Measurements from ENCODE around the gene FOXD2.
"Not testable (repeated sequence)": the region's sequence is repeated elsewhere in the genome, so short reads cannot be mapped to it uniquely, and the experiment has no call there.

Gene FOXD2

DNA sequence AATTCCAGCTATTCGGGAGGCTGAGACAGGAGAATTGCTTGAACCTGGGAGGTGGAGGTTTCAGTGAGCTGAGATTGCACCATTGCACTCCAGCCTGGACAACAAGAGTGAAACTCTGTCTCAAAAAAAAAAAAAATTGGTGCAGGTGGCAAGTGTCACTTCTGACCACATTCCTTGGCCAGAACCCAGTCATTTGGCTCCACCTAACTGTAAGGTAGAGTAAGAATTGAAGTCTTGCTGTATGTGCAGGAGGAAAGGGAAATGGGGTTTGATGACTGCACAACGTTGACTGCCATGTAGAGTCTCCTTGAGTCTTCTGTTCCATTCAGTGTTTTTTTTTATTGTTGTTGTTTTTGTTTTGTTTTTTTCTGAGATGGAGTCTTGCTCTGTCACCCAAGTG is 16.1 kb downstream of the FOXD2 start:
- H3K4me1 ChIP-seq (ENCODE audit: control insufficient read depth, insufficient read depth, low read length), result peaks cover 22% of the 10 kb centered on the region
- H3K9me3 ChIP-seq (ENCODE audit: control insufficient read depth, insufficient read depth, low read depth, low read length); H3K27ac ChIP-seq (ENCODE audit: low read depth, low read length): not testable (repeated sequence)

DNA sequence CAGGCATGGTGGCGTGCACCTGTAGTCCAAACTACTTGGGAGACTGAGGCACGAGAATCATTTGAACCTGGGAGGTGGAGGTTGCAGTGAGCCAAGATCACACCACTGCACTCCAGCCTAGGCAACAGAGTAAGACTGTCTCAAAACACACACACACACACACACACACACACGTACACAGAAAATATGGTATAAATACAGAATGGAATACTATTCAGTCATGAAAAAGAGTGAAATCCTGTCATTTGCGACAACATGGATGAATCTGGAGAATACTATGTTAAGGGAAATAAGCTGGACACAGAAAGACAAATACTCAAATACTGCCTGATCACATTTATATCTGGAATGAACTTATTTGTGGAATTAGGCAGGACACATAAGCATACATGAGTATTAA is 18.4 kb downstream of the FOXD2 start:
- Histone ChIP-seq H3K27me3 (ENCODE audit: control insufficient read depth, insufficient read depth, low read length) (peaks cover 70% of the 10 kb centered on the region), H3K9ac (ENCODE audit: low read length) (no peak overlapping the region), H3K4me3 (ENCODE audit: low read depth, low read length) (no peak overlapping the region), H3K27ac (ENCODE audit: low read depth, low read length) (no peak overlapping the region), H3K36me3 (ENCODE audit: control insufficient read depth, insufficient read depth, low read length) (no peaks in the 10 kb centered on the region), H3K4me1 (ENCODE audit: control insufficient read depth, insufficient read depth, low read length) (peaks cover 34% of the 10 kb centered on the region), H3K9me3 (ENCODE audit: control insufficient read depth, insufficient read depth, low read depth, low read length) (no peaks in the 10 kb centered on the region)

More for the DNA sequence above, 16.1 kb downstream of the FOXD2 start:
- H3K4me3 ChIP-seq (ENCODE audit: low read depth, low read length); H3K36me3 ChIP-seq (ENCODE audit: control insufficient read depth, insufficient read depth, low read length); H3K9ac ChIP-seq (ENCODE audit: low read length): not testable (repeated sequence)
- H3K27me3 ChIP-seq (ENCODE audit: control insufficient read depth, insufficient read depth, low read length), result peaks cover 71% of the 10 kb centered on the region

DNA sequence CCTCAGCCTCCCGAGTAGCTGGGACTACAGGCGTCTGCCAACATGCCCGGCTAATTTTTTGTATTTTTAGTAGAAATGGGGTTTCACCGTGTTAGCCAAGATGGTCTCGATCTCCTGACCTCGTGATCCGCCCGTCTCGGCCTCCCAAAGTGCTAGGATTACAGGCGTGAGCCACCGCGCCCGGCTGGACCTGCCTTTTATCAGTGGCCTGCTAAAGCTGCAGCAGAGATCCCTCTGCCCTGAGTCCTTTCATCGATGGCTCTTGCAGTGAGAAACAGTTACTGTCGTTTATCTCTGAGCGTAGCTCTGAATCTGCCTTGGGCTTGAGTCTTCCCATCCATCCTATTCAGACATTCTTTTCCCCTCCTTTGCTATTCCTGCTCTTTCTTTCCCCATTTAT is 19.7 kb downstream of the FOXD2 start:
- Histone ChIP-seq H3K27me3 (ENCODE audit: control insufficient read depth, insufficient read depth, low read length) (peaks cover 70% of the 10 kb centered on the region), H3K4me1 (ENCODE audit: control insufficient read depth, insufficient read depth, low read length) (peaks cover 30% of the 10 kb centered on the region)
- H3K36me3 ChIP-seq (ENCODE audit: control insufficient read depth, insufficient read depth, low read length); H3K4me3 ChIP-seq (ENCODE audit: low read depth, low read length); H3K9ac ChIP-seq (ENCODE audit: low read length); H3K27ac ChIP-seq (ENCODE audit: low read depth, low read length); H3K9me3 ChIP-seq (ENCODE audit: control insufficient read depth, insufficient read depth, low read depth, low read length): not testable (repeated sequence)

DNA sequence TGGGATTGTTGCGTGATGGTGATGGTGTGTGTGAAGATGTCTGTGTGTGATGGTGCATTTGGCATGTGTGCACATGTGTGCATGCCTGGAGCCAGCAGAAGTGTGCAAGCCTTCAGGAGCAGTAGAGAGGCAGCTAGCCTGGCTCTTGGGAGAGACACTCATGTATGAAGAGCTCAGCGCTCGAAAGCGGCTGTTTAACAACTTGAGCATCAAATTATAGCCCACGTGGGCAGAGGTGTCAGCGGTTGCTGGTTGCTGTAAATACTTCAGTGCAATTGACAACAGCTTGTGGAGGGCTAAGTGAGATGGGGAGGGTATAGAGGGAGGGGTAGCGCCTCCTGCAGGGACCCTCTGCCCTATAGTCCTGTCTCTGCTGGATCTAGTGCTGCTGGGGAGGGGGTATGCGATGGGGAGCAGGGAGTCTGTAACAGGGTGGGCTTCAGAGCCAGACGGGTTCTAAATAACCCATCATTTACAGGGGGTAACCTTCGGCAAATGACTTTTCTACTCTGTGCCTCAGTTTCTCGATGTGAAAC is 21.5 kb downstream of the FOXD2 start:
- H3K36me3 ChIP-seq (ENCODE audit: control insufficient read depth, insufficient read depth, low read length), result no peaks in the 10 kb centered on the region
- H3K27me3 ChIP-seq (ENCODE audit: control insufficient read depth, insufficient read depth, low read length), result peaks cover 68% of the 10 kb centered on the region
- H3K4me1 ChIP-seq (ENCODE audit: control insufficient read depth, insufficient read depth, low read length), result peaks cover 25% of the 10 kb centered on the region
- H3K9ac ChIP-seq (ENCODE audit: low read length), result no peak overlapping the region
- H3K9me3 ChIP-seq (ENCODE audit: control insufficient read depth, insufficient read depth, low read depth, low read length), result no peaks in the 10 kb centered on the region
- no peak overlapping the region for H3K27ac ChIP-seq (ENCODE audit: low read depth, low read length)
- no peak overlapping the region for H3K4me3 ChIP-seq (ENCODE audit: low read depth, low read length)

DNA sequence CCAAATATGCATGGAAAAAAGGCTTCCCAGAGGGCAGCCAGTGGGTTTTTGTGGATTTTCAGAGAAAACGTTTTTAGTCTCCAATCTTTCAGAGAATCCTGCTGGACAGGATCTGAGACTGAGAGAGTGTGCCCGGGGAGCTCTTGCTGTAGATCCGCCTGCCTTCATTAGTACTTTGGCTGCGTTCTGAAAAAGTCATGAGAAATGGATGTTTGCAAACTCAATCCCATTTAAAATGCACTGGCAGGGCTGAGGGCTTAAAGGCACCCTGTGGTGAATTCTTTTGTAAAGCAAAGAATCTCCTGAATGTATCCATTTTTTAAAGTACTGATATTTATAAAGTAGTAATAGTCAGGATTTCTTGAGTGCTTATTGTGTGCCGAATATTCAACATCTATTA is 22.2 kb downstream of the FOXD2 start:
- H3K9ac ChIP-seq (ENCODE audit: low read length), result no peak overlapping the region
- H3K27me3 ChIP-seq (ENCODE audit: control insufficient read depth, insufficient read depth, low read length), result peaks cover 65% of the 10 kb centered on the region
- H3K4me3 ChIP-seq (ENCODE audit: low read depth, low read length), result no peak overlapping the region

DNA sequence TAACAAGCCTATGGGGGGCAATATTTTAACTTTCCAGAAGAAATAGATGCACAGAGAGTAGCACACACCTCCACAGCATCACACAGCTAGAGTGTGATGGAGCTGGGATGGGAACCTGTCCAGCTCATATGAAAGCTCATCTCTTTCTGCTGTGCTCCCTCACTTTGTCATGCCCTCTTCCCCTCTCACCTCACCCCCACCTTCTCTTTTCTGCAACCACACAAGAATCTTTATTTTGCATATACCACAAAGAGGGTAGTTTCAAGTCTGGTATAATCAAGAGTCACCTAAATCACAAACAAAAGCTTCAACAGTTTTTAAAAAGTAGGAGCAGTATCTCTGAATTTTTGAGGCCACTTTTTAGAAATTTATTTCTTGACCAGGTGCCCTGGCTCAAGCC is 22.6 kb downstream of the FOXD2 start:
- no peak overlapping the region for H3K9ac ChIP-seq (ENCODE audit: low read length)

More for the DNA sequence above, 22.2 kb downstream of the FOXD2 start:
- no peaks in the 10 kb centered on the region for H3K9me3 ChIP-seq (ENCODE audit: control insufficient read depth, insufficient read depth, low read depth, low read length)
- H3K27ac ChIP-seq (ENCODE audit: low read depth, low read length), result no peak overlapping the region
- H3K4me1 ChIP-seq (ENCODE audit: control insufficient read depth, insufficient read depth, low read length), result peaks cover 25% of the 10 kb centered on the region
- H3K36me3 ChIP-seq (ENCODE audit: control insufficient read depth, insufficient read depth, low read length), result no peaks in the 10 kb centered on the region

DNA sequence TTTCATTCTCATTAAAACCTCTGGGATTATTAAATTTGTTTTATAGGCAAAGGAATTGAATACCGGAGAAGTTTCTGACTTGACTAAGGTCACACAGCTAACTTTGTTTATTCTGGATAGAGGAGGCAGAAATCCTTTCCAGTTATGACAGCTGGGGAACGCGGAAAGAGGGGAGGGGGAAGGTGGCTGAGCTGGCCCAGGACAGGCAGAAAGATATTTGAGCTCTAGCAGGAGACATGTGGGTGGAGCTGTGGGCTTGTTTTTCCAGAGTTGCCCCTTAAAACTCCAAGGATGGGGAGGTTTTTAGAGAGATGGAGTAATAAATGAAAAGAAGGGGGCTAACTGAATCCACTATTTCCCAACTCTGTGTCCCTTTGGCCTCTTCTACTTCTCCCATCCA is 27.8 kb downstream of the FOXD2 start:
- Histone ChIP-seq H3K27me3 (ENCODE audit: control insufficient read depth, insufficient read depth, low read length) (peaks cover 53% of the 10 kb centered on the region), H3K9me3 (ENCODE audit: control insufficient read depth, insufficient read depth, low read depth, low read length) (no peaks in the 10 kb centered on the region), H3K9ac (ENCODE audit: low read length) (no peak overlapping the region), H3K27ac (ENCODE audit: low read depth, low read length) (no peak overlapping the region), H3K4me3 (ENCODE audit: low read depth, low read length) (no peak overlapping the region), H3K4me1 (ENCODE audit: control insufficient read depth, insufficient read depth, low read length) (peaks cover 6% of the 10 kb centered on the region; the same call in 1 of the 2 replicates), H3K36me3 (ENCODE audit: control insufficient read depth, insufficient read depth, low read length) (no peaks in the 10 kb centered on the region)

More for the DNA sequence above, 22.6 kb downstream of the FOXD2 start:
- H3K27ac ChIP-seq (ENCODE audit: low read depth, low read length), result no peak overlapping the region
- no peak overlapping the region for H3K4me3 ChIP-seq (ENCODE audit: low read depth, low read length)
- no peaks in the 10 kb centered on the region for H3K9me3 ChIP-seq (ENCODE audit: control insufficient read depth, insufficient read depth, low read depth, low read length)
- no peaks in the 10 kb centered on the region for H3K36me3 ChIP-seq (ENCODE audit: control insufficient read depth, insufficient read depth, low read length)
- peaks cover 63% of the 10 kb centered on the region for H3K27me3 ChIP-seq (ENCODE audit: control insufficient read depth, insufficient read depth, low read length)
- H3K4me1 ChIP-seq (ENCODE audit: control insufficient read depth, insufficient read depth, low read length), result peaks cover 25% of the 10 kb centered on the region

DNA sequence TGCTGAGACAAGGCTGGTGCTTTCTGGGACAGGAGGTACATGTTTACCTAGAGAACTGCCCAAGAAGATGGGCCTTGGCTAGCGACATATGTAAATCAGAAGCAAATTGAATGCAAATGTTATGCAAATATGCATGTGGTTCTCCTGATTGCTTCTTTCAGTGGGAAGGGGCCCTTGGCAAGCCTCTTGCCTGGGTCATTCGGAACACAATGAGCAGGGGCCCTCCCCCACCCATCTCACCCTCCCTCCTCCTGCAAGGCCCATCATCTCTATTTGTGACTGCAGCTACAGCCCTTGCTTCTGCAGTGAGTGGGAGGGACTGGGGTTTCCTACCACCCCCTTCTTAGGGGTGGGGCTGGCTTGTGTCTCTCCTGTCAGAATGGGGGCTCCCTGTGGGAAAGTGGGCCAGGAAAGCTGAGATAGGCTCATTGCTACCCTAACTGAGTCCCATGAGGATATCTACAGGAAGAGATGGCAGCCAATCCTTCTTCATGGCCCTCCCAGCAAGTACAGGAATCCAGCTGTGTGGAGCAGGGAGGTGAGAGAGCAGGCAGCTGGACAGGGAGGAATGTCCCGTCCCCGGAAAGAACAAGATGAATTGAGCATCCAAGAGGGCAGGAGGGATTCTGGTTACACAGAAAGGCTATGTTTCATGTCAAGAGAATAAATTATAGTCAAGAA is 31.0 kb downstream of the FOXD2 start:
- Histone ChIP-seq H3K9me3 (ENCODE audit: control insufficient read depth, insufficient read depth, low read depth, low read length) (no peaks in the 10 kb centered on the region), H3K27ac (ENCODE audit: low read depth, low read length) (no peak overlapping the region), H3K27me3 (ENCODE audit: control insufficient read depth, insufficient read depth, low read length) (peaks cover 44% of the 10 kb centered on the region), H3K9ac (ENCODE audit: low read length) (no peak overlapping the region), H3K4me3 (ENCODE audit: low read depth, low read length) (no peak overlapping the region), H3K36me3 (ENCODE audit: control insufficient read depth, insufficient read depth, low read length) (no peaks in the 10 kb centered on the region), H3K4me1 (ENCODE audit: control insufficient read depth, insufficient read depth, low read length) (peaks cover 6% of the 10 kb centered on the region; the same call in 1 of the 2 replicates)

DNA sequence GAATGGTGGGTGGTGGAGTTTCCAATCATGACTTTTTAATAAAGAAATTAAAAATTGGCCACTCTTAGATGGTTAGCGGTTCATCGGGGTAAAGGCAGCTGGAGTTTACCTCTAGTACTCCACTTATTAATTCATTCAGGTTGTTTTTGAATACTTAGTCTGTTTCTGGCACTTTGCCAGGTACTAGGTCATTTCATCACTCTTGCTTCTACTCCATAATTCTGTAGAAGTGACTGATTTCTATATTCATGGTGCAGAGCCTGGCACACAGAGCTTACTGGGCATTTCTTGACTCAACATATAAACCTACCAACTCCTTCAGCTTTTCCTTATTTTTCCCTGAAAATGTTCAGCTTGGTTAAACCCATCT is 31.5 kb downstream of the FOXD2 start:
- H3K27me3 ChIP-seq (ENCODE audit: control insufficient read depth, insufficient read depth, low read length), result peaks cover 50% of the 10 kb centered on the region
- H3K4me3 ChIP-seq (ENCODE audit: low read depth, low read length), result no peak overlapping the region
- H3K9ac ChIP-seq (ENCODE audit: low read length), result no peak overlapping the region
- no peak overlapping the region for H3K27ac ChIP-seq (ENCODE audit: low read depth, low read length)
- peaks cover 10% of the 10 kb centered on the region; the same call in 1 of the 2 replicates for H3K4me1 ChIP-seq (ENCODE audit: control insufficient read depth, insufficient read depth, low read length)
- no peaks in the 10 kb centered on the region for H3K9me3 ChIP-seq (ENCODE audit: control insufficient read depth, insufficient read depth, low read depth, low read length)
- no peaks in the 10 kb centered on the region for H3K36me3 ChIP-seq (ENCODE audit: control insufficient read depth, insufficient read depth, low read length)

DNA sequence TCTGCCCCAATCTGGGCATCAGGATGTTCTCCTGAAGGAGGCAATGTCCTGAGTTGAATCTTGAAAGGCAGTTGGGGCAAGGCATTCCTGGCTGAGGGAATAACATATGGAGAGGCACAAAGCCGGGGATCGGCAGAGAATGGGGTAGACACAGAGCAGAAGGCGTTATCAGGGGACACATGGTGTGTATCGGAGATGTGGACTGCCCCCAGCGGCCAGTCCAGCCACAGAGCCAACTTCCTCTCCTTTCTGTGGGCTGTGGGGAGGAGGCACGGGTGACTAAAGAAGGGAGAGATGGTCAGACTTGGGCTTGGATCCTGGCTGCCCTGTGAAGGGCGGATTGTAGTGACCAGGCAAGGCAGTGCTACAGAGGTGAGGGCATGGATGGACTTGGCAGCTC is 32.1 kb downstream of the FOXD2 start:
- Histone ChIP-seq H3K36me3 (ENCODE audit: control insufficient read depth, insufficient read depth, low read length) (no peaks in the 10 kb centered on the region), H3K9ac (ENCODE audit: low read length) (no peak overlapping the region), H3K27ac (ENCODE audit: low read depth, low read length) (no peak overlapping the region), H3K4me3 (ENCODE audit: low read depth, low read length) (no peak overlapping the region), H3K9me3 (ENCODE audit: control insufficient read depth, insufficient read depth, low read depth, low read length) (no peaks in the 10 kb centered on the region), H3K27me3 (ENCODE audit: control insufficient read depth, insufficient read depth, low read length) (peaks cover 55% of the 10 kb centered on the region), H3K4me1 (ENCODE audit: control insufficient read depth, insufficient read depth, low read length) (peaks cover 15% of the 10 kb centered on the region)

DNA sequence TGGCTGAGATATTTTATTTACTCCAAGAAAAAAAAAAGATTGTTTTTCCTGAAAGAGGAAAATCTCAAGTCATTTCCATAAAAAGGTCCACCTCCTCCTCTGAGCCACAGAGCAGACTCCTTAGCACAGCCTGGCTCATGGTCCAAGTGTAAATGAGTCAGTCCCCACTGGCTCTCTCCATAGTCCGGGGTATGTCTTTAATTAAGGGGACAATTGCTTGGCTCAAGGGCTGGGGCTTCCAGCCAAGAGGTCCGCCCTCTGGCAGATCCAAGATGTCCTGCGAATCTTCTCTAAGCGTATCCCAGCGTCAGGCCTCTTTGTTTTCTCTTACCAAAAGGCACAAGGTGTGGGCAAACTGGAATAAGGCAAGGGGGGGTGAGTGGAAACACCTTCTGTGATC is 33.3 kb downstream of the FOXD2 start:
- peaks cover 52% of the 10 kb centered on the region for H3K27me3 ChIP-seq (ENCODE audit: control insufficient read depth, insufficient read depth, low read length)
- H3K4me3 ChIP-seq (ENCODE audit: low read depth, low read length), result no peak overlapping the region
- no peaks in the 10 kb centered on the region for H3K9me3 ChIP-seq (ENCODE audit: control insufficient read depth, insufficient read depth, low read depth, low read length)
- peaks cover 15% of the 10 kb centered on the region for H3K4me1 ChIP-seq (ENCODE audit: control insufficient read depth, insufficient read depth, low read length)
- H3K27ac ChIP-seq (ENCODE audit: low read depth, low read length), result no peak overlapping the region
- no peaks in the 10 kb centered on the region for H3K36me3 ChIP-seq (ENCODE audit: control insufficient read depth, insufficient read depth, low read length)
- H3K9ac ChIP-seq (ENCODE audit: low read length), result no peak overlapping the region
